SK-N-SH (cell line): ENCODE results near the gene ADGRG7. TPM values are rescaled to one million over a fixed set of nuclear protein-coding genes. Genes with fewer than 3 reads are reported as not detected.
A peak's percentile ranks its signal among the peaks of the same experiment; 100 is the strongest.

Experiments
- CTCF ChIA-PET: fragments of 300-600, 350-600 bp; formaldehyde crosslinking; extraction: SDS; loops from one replicate; lab custom pipeline; 2021; lab: Yijun Ruan, JAX
- POLR2A ChIA-PET: fragments of 350-600 bp; sonication (Branson Sonifier 250); formaldehyde crosslinking; extraction: SDS; loops from one replicate; lab custom pipeline; 2020; ENCODE audit warnings: antibody characterized with exemption, inconsistent platforms; lab: Yijun Ruan, JAX
- DNase-seq: peaks from one replicate; pipeline ENCODE4 v3.0.0; 2012
- H2AFZ ChIP-seq: fragments of 200-600 bp; sonication (generic); 2 replicates; pipeline ENCODE4 v1.8.1; 2016; ENCODE audit warnings: antibody characterized with exemption, mild to moderate bottlenecking, low read depth
- H3F3A ChIP-seq: fragments of 200-600 bp; sonication (generic); replicated peaks from 2 replicates; pipeline ENCODE3; 2016; ENCODE audit warnings: antibody characterized with exemption, mild to moderate bottlenecking; ENCODE audit not compliant: insufficient read depth
- H3K27ac ChIP-seq, 2 experiments: fragments of 200-500 bp in 1 of 2; fragments of 200-600 bp in 1 of 2; sonication (Bioruptor generic) in 1 of 2; sonication (generic), shearing (Covaris generic) in 1 of 2; 2 replicates each; pipeline versions ENCODE4 v1.5.1 to v1.6.1; 2014 to 2016; ENCODE audit warnings: low read depth in 2 of 2, inconsistent platforms in 1 of 2, low read length in 1 of 2, mild to moderate bottlenecking in 1 of 2, mixed read lengths in 1 of 2
- H3K27me3 ChIP-seq: fragments of 200-600 bp; sonication (generic), shearing (Covaris generic); 2 replicates; pipeline ENCODE4 v1.6.1; 2016; ENCODE audit warnings: mixed run types; ENCODE audit not compliant: insufficient read depth
- H3K36me3 ChIP-seq, 2 experiments: fragments of 200-500 bp in 1 of 2; fragments of 200-600 bp in 1 of 2; sonication (Bioruptor generic) in 1 of 2; sonication (generic) in 1 of 2; replicated peaks in 1 of 2; 2 replicates each; pipeline versions ENCODE3 to v1.5.1; 2014 to 2016; ENCODE audit warnings: low read length in 1 of 2, mild to moderate bottlenecking in 1 of 2; ENCODE audit not compliant: insufficient read depth in 2 of 2, control insufficient read depth in 1 of 2
- H3K4me1 ChIP-seq, 2 experiments: fragments of 200-500 bp in 1 of 2; fragments of 200-600 bp in 1 of 2; sonication (Bioruptor generic) in 1 of 2; sonication (generic), shearing (Covaris generic) in 1 of 2; 2 replicates each; pipeline versions ENCODE4 v1.5.1 to v1.6.1; 2014 to 2016; ENCODE audit warnings: low read depth in 1 of 2, low read length in 1 of 2, mixed run types in 1 of 2; ENCODE audit not compliant: insufficient read depth in 2 of 2, control insufficient read depth in 1 of 2
- H3K4me2 ChIP-seq: fragments of 200-600 bp; sonication (generic), shearing (Covaris generic); 2 replicates; pipeline ENCODE4 v1.6.1; 2017; ENCODE audit warnings: mixed run types
- H3K4me3 ChIP-seq, 2 experiments: fragments of 200-500 bp in 1 of 2; fragments of 200-600 bp in 1 of 2; sonication (Bioruptor generic) in 1 of 2; sonication (generic), shearing (Covaris generic) in 1 of 2; 2 replicates each; pipeline versions ENCODE4 v1.5.1 to v1.8.1; 2014 to 2016; ENCODE audit warnings: low read depth in 2 of 2, inconsistent platforms in 1 of 2, low read length in 1 of 2, mild to moderate bottlenecking in 1 of 2, mixed read lengths in 1 of 2, moderate library complexity in 1 of 2
- H3K79me2 ChIP-seq: fragments of 200-600 bp; sonication (generic); 2 replicates; pipeline ENCODE4 v1.8.1; 2017; ENCODE audit warnings: mild to moderate bottlenecking; ENCODE audit not compliant: insufficient read depth
- H3K9ac ChIP-seq: fragments of 200-600 bp; sonication (generic); 2 replicates; pipeline ENCODE4 v1.6.1; 2017; ENCODE audit warnings: mixed run types
- H3K9me2 ChIP-seq: fragments of 200-600 bp; sonication (generic); 2 replicates; pipeline ENCODE4 v1.6.1; 2017; ENCODE audit warnings: mixed run types
- H3K9me3 ChIP-seq: fragments of 200-600 bp; sonication (generic); 2 replicates; pipeline ENCODE4 v1.6.1; 2017; ENCODE audit warnings: mixed run types, mild to moderate bottlenecking, moderate library complexity
- H4K20me1 ChIP-seq: fragments of 200-600 bp; sonication (generic); 2 replicates; pipeline ENCODE4 v1.6.1; 2017; ENCODE audit warnings: mild to moderate bottlenecking, mixed run types; ENCODE audit not compliant: insufficient read depth
- CHD2 ChIP-seq: fragments of 150-350 bp; IDR thresholded peaks from 2 replicates; pipeline ENCODE4 v1.6.1; 2018; ENCODE audit warnings: low read length; ENCODE audit not compliant: partially characterized antibody
- CTCF ChIP-seq: fragments of 200-600 bp; sonication (generic); IDR thresholded peaks from 2 replicates; pipeline ENCODE4 v1.6.1; 2017; ENCODE audit warnings: antibody characterized with exemption, mild to moderate bottlenecking, moderate library complexity
- FOXM1 ChIP-seq: IDR thresholded peaks from 2 replicates; pipeline ENCODE4 v1.4.0; 2012; ENCODE audit warnings: low read depth, mild to moderate bottlenecking
- GATA2 ChIP-seq: sonication (generic); formaldehyde crosslinking; IDR thresholded peaks from 2 replicates; pipeline ENCODE4 v1.5.0; 2020; ENCODE audit warnings: mild to moderate bottlenecking, missing genetic modification reagents
- IRF3 ChIP-seq: fragments of 150-350 bp; IDR thresholded peaks from 2 replicates; pipeline ENCODE4 v1.6.1; 2016; ENCODE audit warnings: mild to moderate bottlenecking, low read depth, low read length
- MEF2A ChIP-seq: IDR thresholded peaks from 2 replicates; pipeline ENCODE4 v1.4.0; 2012; ENCODE audit warnings: low read depth, borderline replicate concordance
- MXI1 ChIP-seq: IDR thresholded peaks from 2 replicates; pipeline ENCODE4 v1.6.1; 2012; ENCODE audit warnings: mild to moderate bottlenecking, low read depth, low read length, improper control_type of control experiment
- POLR2AphosphoS5 ChIP-seq: IDR thresholded peaks from 2 replicates; pipeline ENCODE4 v1.6.1; 2012; ENCODE audit warnings: low read depth, low read length
- RAD21 ChIP-seq: IDR thresholded peaks from 2 replicates; pipeline ENCODE4 v1.6.1; 2012; ENCODE audit warnings: mild to moderate bottlenecking, low read length
- RCOR1 ChIP-seq: fragments of 150-350 bp; IDR thresholded peaks from 2 replicates; pipeline ENCODE4 v1.6.1; 2017; ENCODE audit warnings: antibody characterized with exemption, low read length
- SMC3 ChIP-seq: IDR thresholded peaks from 2 replicates; pipeline ENCODE4 v1.6.1; 2012; ENCODE audit warnings: low read depth, low read length, improper control_type of control experiment
- TEAD4 ChIP-seq: IDR thresholded peaks from 2 replicates; pipeline ENCODE4 v1.4.0; 2012; ENCODE audit warnings: mild to moderate bottlenecking, borderline replicate concordance; ENCODE audit not compliant: insufficient read depth
- USF2 ChIP-seq: fragments of 150-350 bp; IDR thresholded peaks from 2 replicates; pipeline ENCODE4 v1.6.1; 2017; ENCODE audit warnings: antibody characterized with exemption, low read length, low read depth, borderline replicate concordance
- YY1 ChIP-seq: IDR thresholded peaks from 2 replicates; pipeline ENCODE4 v1.4.0; 2012; ENCODE audit warnings: low read depth, mild to moderate bottlenecking
- ZBTB33 ChIP-seq: IDR thresholded peaks from 2 replicates; pipeline ENCODE4 v1.4.0; 2012; ENCODE audit warnings: low read depth, borderline replicate concordance
- WGBS: methylation state at CpG from one replicate; pipeline ENCODE4 v1.1.6; 2017; ENCODE audit warnings: low lambda C conversion rate; 5-methylcytosine and 5-hydroxymethylcytosine counted together
- polyA plus RNA-seq, 3 experiments: library from polyadenylated mRNA; depleted of rRNA; stranded (reverse); fragments of >200 nt; gene quantifications; 2 replicates each; pipeline ENCODE4 v1.2.3, GENCODE V29; 2012

ADGRG7 gene
- polyA plus RNA-seq, 1 of the 3 experiments (the other 2 are of a cell fraction): not detected

- no peak overlapping the region for H3K4me2 ChIP-seq
- H3K9me2 ChIP-seq: no peaks in the 10 kb centered on the region
- H4K20me1 ChIP-seq: no peaks in the 10 kb centered on the region
- peak overlapping the region; percentile 68 to 72; a peak in 1 of 4 replicates for H3K27ac ChIP-seq
- no peak overlapping the region for H2AFZ ChIP-seq
- H3K4me3 ChIP-seq: no peak overlapping the region
- no peaks in the 10 kb centered on the region for H3K79me2 ChIP-seq
- no peaks in the 10 kb centered on the region for H3F3A ChIP-seq
- CTCF ChIA-PET: interaction anchor here (2.7 kb wide), 1 partner anchor 101 kb away, joined by 8 read pairs; no protein-coding TSS in a partner anchor
- TF ChIP-seq GATA2 (no peak), YY1 (no peak), MXI1 (no peak), TEAD4 (0 out of 2 replicates have a peak, but pooled peaks have one; percentile 0), ZBTB33 (no peak)
- no peaks in the 10 kb centered on the region for H3K36me3 ChIP-seq
- H3K9ac ChIP-seq: no peak overlapping the region
- DNase-seq: no peak
- H3K9me3 ChIP-seq: no peaks in the 10 kb centered on the region
- H3K27me3 ChIP-seq: no peaks in the 10 kb centered on the region
- WGBS: 100% methylated on average over 2 of the region's 2 CpGs
- POLR2A ChIA-PET: interaction anchor here (0.7 kb wide), 1 partner anchor 162 kb away, joined by 3 read pairs; the partner anchor contains the start of genes LNP1 and TOMM70
- H3K4me1 ChIP-seq: peaks cover 16 to 19% of the 10 kb centered on the region in 2 experiments
These were observed 45.7 kb upstream of the ADGRG7 start for GRCh38 chr3:100563652-100564211.

GRCh38 chr3:100570811-100571210 is 38.6 kb upstream of the ADGRG7 start:
- 85% methylated on average over 2 of the region's 2 CpGs for WGBS
- Histone ChIP-seq H3K79me2 (no peaks in the 10 kb centered on the region), H3K27ac (no peak overlapping the region), H4K20me1 (no peaks in the 10 kb centered on the region), H3K9me2 (no peaks in the 10 kb centered on the region), H3K4me1 (no peaks in the 10 kb centered on the region), H3K4me2 (no peak overlapping the region), H3K9me3 (no peaks in the 10 kb centered on the region), H3K9ac (no peak overlapping the region), H3K36me3 (peaks cover 0 to 2% of the 10 kb centered on the region in 2 experiments), H2AFZ (no peak overlapping the region), H3K27me3 (no peaks in the 10 kb centered on the region), H3K4me3 (no peak overlapping the region), H3F3A (no peaks in the 10 kb centered on the region)
- ChIA-PET POLR2A (no interaction called here), CTCF (interaction anchor here (4.3 kb wide), 1 partner anchor 108 kb away, joined by 15 read pairs; no protein-coding TSS in a partner anchor)
- no peak for DNase-seq
- no peak for TF ChIP-seq CTCF
- TF ChIP-seq SMC3: no peak
- TF ChIP-seq CHD2: no peak
- TF ChIP-seq POLR2AphosphoS5: no peak
- TF ChIP-seq FOXM1: no peak
- TF ChIP-seq USF2: no peak
- no peak for TF ChIP-seq RAD21
- TF ChIP-seq RCOR1: no peak
- no peak for TF ChIP-seq IRF3
- no peak for TF ChIP-seq MEF2A
- no peak for TF ChIP-seq ZBTB33
